GM23248 (cell line): ENCODE data around the gene DOK4.

Experiments
- EZH2 ChIP-seq: fragments of 200-600 bp; sonication (generic); IDR thresholded peaks from 2 replicates; pipeline ENCODE4 v1.6.1; 2018; ENCODE audit warnings: antibody characterized with exemption, mild to moderate bottlenecking; ENCODE audit not compliant: insufficient read depth, poor library complexity, severe bottlenecking
- EZH2phosphoT487 ChIP-seq: fragments of 200-600 bp; sonication (generic); IDR thresholded peaks from 2 replicates; pipeline ENCODE4 v1.6.1; 2018; ENCODE audit warnings: antibody characterized with exemption, moderate library complexity, mild to moderate bottlenecking, low read depth; ENCODE audit not compliant: insufficient read depth

DNA sequence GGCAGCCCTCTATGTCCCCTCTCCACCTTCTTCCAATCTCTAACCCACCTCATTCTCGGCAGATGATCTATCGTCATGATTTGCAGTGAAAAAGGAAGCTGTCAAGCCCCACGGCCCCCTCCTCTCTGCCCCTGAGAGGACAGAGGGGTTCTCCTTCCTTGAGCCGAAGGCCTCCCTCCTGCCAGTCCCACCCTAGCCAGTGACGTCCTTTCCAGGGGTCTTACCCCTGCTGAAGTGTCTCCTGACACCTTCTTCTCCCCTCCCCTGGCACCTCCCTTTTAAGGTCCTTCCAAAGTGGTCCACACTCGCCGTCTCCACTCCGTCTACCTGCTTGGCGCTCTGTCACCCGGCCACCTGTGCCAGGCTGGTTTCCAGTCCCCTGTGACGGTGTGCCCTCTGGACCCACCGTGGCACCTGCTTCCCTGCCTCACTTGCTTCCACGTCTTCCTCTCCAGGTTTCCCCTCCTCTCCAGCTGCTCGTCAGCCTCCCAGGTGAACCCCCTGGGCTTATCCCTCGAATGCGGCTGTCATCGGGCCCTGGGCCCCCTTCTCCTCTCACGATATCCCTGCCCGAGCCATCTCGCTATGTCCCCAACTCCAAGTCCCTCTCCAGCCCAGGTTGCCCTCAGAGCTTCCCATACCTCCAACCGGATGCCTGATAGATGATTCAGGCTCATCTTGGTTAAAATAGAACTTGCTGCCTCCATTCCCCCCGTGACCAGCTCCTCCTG, 44.4 kb upstream of the DOK4 start:
- TF ChIP-seq EZH2phosphoT487, result no peak
- no peak for TF ChIP-seq EZH2
